ENCODE results near the gene ITIH2.

GRCh38 chr10:7701158-7701742 lies 1.9 kb upstream of the ITIH2 start:
- TF ChIP-seq POLR2A (IDR thresholded peaks at IDR 0.05; ENCODE audit: low read length) (no peak), GATA1 (IDR thresholded peaks at IDR 0.05; ENCODE audit: low read depth, low read length) (no peak)
